ENCODE data around the gene CADM1.

CADM1 gene

DNA sequence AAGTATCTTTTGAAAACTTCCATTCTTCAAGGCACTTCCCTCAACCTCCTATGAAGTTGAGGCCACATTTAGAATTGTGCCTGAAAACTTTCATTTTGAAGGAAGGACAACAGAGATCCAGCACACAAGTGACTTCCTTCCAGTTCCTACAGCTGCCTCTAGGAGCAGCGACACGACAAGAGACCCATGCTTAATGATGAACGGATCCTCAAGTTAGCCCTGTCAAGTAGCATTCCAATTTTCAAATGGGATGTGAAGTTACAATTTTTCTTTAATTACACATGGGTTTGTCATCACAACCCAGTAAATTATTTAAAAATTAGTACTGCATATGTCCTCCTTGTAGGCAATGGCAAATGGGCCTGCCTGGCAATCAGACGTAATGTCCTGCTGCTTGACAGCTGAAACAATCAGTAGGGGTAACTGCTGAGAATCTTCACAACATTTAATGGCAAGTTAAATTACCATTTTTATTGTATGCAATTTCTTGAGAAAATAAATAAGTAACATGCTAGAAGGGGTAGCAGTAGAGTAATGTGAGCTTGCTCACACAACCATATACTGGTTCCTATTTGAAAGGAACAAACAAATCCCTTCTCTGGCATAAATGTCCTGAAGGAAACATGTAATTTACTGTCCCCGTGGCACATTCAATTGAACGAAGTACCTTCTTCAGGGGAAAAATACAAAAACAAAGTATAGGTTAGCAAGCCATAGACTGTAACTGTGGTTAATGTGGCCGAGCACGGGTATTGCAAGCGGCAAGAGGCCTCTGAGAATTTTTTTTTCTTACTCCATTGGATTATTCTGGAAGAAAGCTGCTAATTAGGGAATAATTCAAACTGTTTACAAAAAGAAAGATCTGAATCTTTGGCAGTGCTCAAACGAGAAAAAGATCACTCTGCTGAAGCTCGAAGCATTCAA is 288.3 kb downstream of the CADM1 start:
- no peak for DNase-seq (ENCODE audit: low read depth)
- TF ChIP-seq, protein P1, sequence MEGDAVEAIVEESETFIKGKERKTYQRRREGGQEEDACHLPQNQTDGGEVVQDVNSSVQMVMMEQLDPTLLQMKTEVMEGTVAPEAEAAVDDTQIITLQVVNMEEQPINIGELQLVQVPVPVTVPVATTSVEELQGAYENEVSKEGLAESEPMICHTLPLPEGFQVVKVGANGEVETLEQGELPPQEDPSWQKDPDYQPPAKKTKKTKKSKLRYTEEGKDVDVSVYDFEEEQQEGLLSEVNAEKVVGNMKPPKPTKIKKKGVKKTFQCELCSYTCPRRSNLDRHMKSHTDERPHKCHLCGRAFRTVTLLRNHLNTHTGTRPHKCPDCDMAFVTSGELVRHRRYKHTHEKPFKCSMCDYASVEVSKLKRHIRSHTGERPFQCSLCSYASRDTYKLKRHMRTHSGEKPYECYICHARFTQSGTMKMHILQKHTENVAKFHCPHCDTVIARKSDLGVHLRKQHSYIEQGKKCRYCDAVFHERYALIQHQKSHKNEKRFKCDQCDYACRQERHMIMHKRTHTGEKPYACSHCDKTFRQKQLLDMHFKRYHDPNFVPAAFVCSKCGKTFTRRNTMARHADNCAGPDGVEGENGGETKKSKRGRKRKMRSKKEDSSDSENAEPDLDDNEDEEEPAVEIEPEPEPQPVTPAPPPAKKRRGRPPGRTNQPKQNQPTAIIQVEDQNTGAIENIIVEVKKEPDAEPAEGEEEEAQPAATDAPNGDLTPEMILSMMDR (IDR thresholded peaks at IDR 0.05; ENCODE audit: control insufficient read depth, extremely low read depth, insufficient read depth) = 0 out of 2 replicates have a peak, but pooled peaks have one; percentile 24
- no peak overlapping the region for H3K4me3 ChIP-seq (ENCODE audit: low read depth, low read length)

DNA sequence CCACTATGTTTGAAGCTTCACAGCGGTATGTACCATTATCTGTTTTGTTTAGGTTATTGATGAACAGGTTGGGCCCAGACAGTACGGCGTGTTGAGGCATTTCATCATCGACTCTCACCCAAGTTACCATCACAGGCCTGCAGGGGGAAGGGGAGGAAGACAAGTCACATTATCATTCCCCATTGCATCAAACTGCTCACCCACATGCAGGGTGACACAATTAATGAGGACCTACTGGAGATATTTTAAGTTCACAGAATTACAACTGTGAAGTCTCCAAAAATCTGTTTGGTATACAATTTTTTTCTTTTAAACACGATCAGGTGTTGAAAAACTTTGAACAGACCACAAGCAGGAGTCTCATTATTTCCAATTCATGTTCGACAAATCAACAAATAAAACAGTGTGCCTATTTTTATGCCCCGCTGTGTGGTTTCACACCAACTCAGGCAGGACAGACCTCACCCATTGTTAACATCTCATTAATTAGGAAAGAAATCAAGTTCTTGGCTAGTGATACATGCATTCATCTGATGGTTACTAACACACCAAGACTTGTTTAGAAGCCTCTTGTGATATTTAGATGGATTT is 289.5 kb downstream of the CADM1 start:
- no peak for DNase-seq (ENCODE audit: low read depth)
- H3K4me3 ChIP-seq (ENCODE audit: low read depth, low read length) = no peak overlapping the region
- TF ChIP-seq, protein P1 (IDR thresholded peaks at IDR 0.05; ENCODE audit: control insufficient read depth, extremely low read depth, insufficient read depth) = no peak

DNA sequence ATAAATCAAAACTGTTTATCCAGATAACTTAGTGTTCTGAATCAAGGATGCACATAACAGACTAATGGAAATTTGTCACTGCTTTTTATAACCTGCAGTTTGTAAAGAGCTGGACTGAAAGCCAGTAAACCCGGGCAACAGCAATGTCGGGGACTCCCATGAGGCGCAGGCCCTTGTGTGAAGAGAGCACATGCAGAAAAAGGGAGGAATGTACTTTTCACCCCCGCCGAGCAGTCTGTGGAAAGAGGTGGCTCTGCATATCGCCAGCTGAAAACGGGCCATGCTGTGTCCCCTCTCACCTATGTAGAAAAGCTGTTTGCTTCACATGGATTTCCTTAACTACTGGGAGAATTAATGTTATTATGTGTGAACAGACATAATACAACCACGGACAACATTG is 291.2 kb downstream of the CADM1 start:
- no peak for DNase-seq (ENCODE audit: low read depth)
- TF ChIP-seq, protein P1 (IDR thresholded peaks at IDR 0.05; ENCODE audit: control insufficient read depth, extremely low read depth, insufficient read depth) = no peak
- no peak overlapping the region for H3K4me3 ChIP-seq (ENCODE audit: low read depth, low read length)

DNA sequence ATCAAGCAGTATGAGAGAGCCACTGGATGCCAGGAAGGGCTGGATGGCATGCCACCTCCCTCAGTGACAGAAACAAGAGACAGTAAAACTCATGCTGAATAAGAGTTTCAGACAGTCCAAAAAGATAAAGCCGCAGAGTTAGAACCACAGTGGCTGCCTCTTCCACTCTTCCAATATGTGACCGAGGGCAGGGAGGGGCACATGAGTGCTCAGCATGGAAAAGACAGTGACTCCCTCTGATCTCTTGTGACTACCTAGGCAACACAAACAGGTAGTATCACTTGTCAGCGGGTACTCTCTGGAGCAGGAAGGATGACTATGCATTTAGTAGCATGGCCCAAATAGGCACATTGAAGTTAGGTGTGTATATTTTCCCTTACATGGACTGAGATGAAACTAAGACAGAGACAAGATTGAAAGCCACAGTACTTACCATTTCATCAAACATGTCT is 295.4 kb downstream of the CADM1 start:
- no peak for DNase-seq (ENCODE audit: low read depth)
- no peak overlapping the region for H3K4me3 ChIP-seq (ENCODE audit: low read depth, low read length)
- TF ChIP-seq, protein P1 (IDR thresholded peaks at IDR 0.05; ENCODE audit: control insufficient read depth, extremely low read depth, insufficient read depth) = no peak

DNA sequence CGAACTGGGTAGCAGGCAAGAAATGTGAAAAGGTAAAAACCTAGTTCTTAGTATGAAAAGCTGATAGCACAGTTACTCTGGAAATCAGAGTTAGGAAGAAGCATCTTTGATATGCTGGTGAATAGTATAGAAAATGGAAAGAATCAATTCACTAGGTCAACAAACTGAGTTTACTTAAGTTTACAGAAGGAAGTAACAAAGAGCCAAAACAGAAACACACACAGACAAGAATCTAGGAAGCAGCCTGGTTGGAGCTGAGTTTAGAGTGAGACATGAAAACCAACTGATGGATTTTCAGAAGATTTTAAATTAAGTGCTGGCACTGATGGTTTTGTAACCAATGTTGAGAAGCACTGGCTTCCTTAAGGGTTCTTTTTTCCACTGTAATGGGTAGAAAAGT is 296.3 kb downstream of the CADM1 start:
- no peak for DNase-seq (ENCODE audit: low read depth)
- TF ChIP-seq, protein P1 (IDR thresholded peaks at IDR 0.05; ENCODE audit: control insufficient read depth, extremely low read depth, insufficient read depth) = no peak
- H3K4me3 ChIP-seq (ENCODE audit: low read depth, low read length) = no peak overlapping the region

DNA sequence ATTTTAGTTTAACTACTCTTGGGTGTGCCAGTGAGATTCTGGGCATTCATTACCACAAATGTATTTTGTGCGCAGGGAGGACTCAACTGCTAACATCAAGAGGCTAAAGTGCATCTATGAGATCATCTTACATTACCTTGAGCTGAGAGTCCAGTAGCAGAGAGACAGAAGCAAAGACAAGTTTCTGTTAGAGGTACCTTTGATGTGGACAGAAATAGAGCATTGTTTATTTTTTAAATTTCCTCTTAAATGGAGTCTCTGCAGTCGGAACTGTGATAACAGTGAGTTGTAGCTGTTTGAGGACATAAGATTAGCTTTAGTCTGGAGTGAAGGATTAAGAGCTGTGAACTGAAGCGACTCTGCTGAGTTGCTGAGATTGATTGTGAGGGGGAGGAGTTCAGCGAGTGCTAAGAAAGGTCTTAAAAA is 297.0 kb downstream of the CADM1 start:
- no peak overlapping the region for H3K4me3 ChIP-seq (ENCODE audit: low read depth, low read length)
- TF ChIP-seq, protein P1 (IDR thresholded peaks at IDR 0.05; ENCODE audit: control insufficient read depth, extremely low read depth, insufficient read depth) = no peak
- DNase-seq (ENCODE audit: low read depth) = no peak

Measured in LNCaP clone FGC (cell line).